ENCODE data around the gene CCT5.
A peak's percentile ranks its signal among the peaks of the same experiment; 100 is the strongest.

Gene CCT5

GRCh38 chr5:10222326-10222725, 27.8 kb upstream of the CCT5 start:
- Histone ChIP-seq H3K27ac (no peak overlapping the region), H3K27me3 (ENCODE audit: insufficient read depth, low read depth, severe bottlenecking) (no peaks in the 10 kb centered on the region), H3K4me3 (ENCODE audit: low read depth, low read length) (no peak overlapping the region), H3K36me3 (peaks cover 8% of the 10 kb centered on the region), H3K9me3 (ENCODE audit: severe bottlenecking) (peaks cover 5% of the 10 kb centered on the region)
- DNase-seq = no peak
- no peak for TF ChIP-seq CTCF (IDR thresholded peaks at IDR 0.05; ENCODE audit: low read depth, low read length)

GRCh38 chr5:10227379-10227778, 22.7 kb upstream of the CCT5 start:
- no peak for DNase-seq
- H3K9me3 ChIP-seq (ENCODE audit: severe bottlenecking) = peaks cover 5% of the 10 kb centered on the region
- peaks cover 10% of the 10 kb centered on the region for H3K36me3 ChIP-seq
- H3K27me3 ChIP-seq (ENCODE audit: insufficient read depth, low read depth, severe bottlenecking) = no peaks in the 10 kb centered on the region
- no peak for TF ChIP-seq CTCF (IDR thresholded peaks at IDR 0.05; ENCODE audit: low read depth, low read length)
- H3K27ac ChIP-seq = no peak overlapping the region
- no peak overlapping the region for H3K4me3 ChIP-seq (ENCODE audit: low read depth, low read length)

GRCh38 chr5:10228288-10228687, 21.8 kb upstream of the CCT5 start:
- no peak for TF ChIP-seq CTCF (IDR thresholded peaks at IDR 0.05; ENCODE audit: low read depth, low read length)
- no peak overlapping the region for H3K27ac ChIP-seq
- H3K4me3 ChIP-seq (ENCODE audit: low read depth, low read length) = no peak overlapping the region
- no peaks in the 10 kb centered on the region for H3K27me3 ChIP-seq (ENCODE audit: insufficient read depth, low read depth, severe bottlenecking)
- H3K36me3 ChIP-seq = peaks cover 6% of the 10 kb centered on the region
- no peak for DNase-seq
- H3K9me3 ChIP-seq (ENCODE audit: severe bottlenecking) = peaks cover 5% of the 10 kb centered on the region

- TF ChIP-seq CTCF (IDR thresholded peaks at IDR 0.05; ENCODE audit: low read depth, low read length) = 0 out of 2 replicates have a peak, but pooled peaks have one; percentile 9
- peaks cover 6% of the 10 kb centered on the region for H3K36me3 ChIP-seq
- no peak overlapping the region for H3K4me3 ChIP-seq (ENCODE audit: low read depth, low read length)
- H3K9me3 ChIP-seq (ENCODE audit: severe bottlenecking) = peaks cover 3% of the 10 kb centered on the region
- no peak overlapping the region for H3K27ac ChIP-seq
- no peak for DNase-seq
- no peaks in the 10 kb centered on the region for H3K27me3 ChIP-seq (ENCODE audit: insufficient read depth, low read depth, severe bottlenecking)
Observed at GRCh38 chr5:10229306-10230048, 20.6 kb upstream of the CCT5 start.

DNA sequence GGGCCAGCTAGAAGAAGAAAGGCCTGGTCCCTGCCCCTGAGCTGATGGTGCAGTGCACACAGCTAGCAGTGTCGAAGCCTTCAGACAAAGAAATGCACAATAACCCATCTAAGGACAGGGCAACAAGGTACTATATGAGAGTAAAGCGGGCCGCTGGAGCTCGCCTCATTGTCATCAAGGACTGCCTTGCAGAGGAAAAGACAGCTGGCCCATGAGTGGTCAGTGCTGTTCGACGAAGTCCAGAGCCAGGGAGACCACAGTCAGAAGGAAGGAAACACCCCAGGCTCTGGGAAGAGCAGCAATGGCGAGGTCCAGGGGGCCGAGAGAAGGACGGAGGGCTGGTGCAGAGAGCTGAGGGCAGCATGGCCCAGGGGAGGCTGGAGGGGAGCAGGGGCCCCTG, 17.7 kb upstream of the CCT5 start:
- Histone ChIP-seq H3K4me3 (ENCODE audit: low read depth, low read length) (no peak overlapping the region), H3K9me3 (ENCODE audit: severe bottlenecking) (no peaks in the 10 kb centered on the region), H3K27ac (no peak overlapping the region), H3K36me3 (peaks cover 25% of the 10 kb centered on the region), H3K27me3 (ENCODE audit: insufficient read depth, low read depth, severe bottlenecking) (no peaks in the 10 kb centered on the region)
- DNase-seq = no peak
- TF ChIP-seq CTCF (IDR thresholded peaks at IDR 0.05; ENCODE audit: low read depth, low read length) = no peak

- peaks cover 29% of the 10 kb centered on the region for H3K36me3 ChIP-seq
- H3K27ac ChIP-seq = no peak overlapping the region
- H3K27me3 ChIP-seq (ENCODE audit: insufficient read depth, low read depth, severe bottlenecking) = no peaks in the 10 kb centered on the region
- no peaks in the 10 kb centered on the region for H3K9me3 ChIP-seq (ENCODE audit: severe bottlenecking)
- no peak for TF ChIP-seq CTCF (IDR thresholded peaks at IDR 0.05; ENCODE audit: low read depth, low read length)
- H3K4me3 ChIP-seq (ENCODE audit: low read depth, low read length) = no peak overlapping the region
- no peak for DNase-seq
Observed at GRCh38 chr5:10233011-10233410, 17.1 kb upstream of the CCT5 start.
